ENCODE data around the gene CTXND1. TPM values are rescaled to one million over a fixed set of nuclear protein-coding genes. Genes with fewer than 3 reads are reported as not detected.

The CTXND1 gene
- total RNA-seq, 1 experiment from 2014 or later = 0.04 TPM

- ATAC-seq = peak; percentile 41; the same call in 1 of the 2 replicates
- Mint-ChIP-seq H3K4me3 (no peak overlapping the region), H3K9me3 (no peaks in the 10 kb centered on the region; the same call in 1 of the 2 replicates), H3K27me3 (ENCODE audit: low read depth) (no peaks in the 10 kb centered on the region), H3K36me3 (peaks cover 22% of the 10 kb centered on the region), H3K4me1 (no peaks in the 10 kb centered on the region), H3K27ac (no peak overlapping the region)
- no peak for DNase-seq (ENCODE audit: low spot score)
- TF ChIP-seq MLX (CRISPR knock-in tag; IDR thresholded peaks at IDR 0.05) (no peak), EMX1 (CRISPR knock-in tag; IDR thresholded peaks at IDR 0.05) (no peak), ATF3 (CRISPR knock-in tag; conservative IDR thresholded peaks at IDR 0.05) (no peak), ZNF138 (CRISPR knock-in tag; conservative IDR thresholded peaks at IDR 0.05) (no peak), FOXP4 (CRISPR knock-in tag; IDR thresholded peaks at IDR 0.05) (no peak), TEAD1 (CRISPR knock-in tag; IDR thresholded peaks at IDR 0.05) (no peak), ZNF281 (CRISPR knock-in tag; IDR thresholded peaks at IDR 0.05) (no peak), TCF7 (CRISPR knock-in tag; IDR thresholded peaks at IDR 0.05; ENCODE audit: low read depth) (no peak), PREB (CRISPR knock-in tag; IDR thresholded peaks at IDR 0.05; ENCODE audit: borderline replicate concordance) (no peak), STAT6 (CRISPR knock-in tag; conservative IDR thresholded peaks at IDR 0.05; ENCODE audit: low read depth) (no peak), SMAD3 (CRISPR knock-in tag; IDR thresholded peaks at IDR 0.05; ENCODE audit: borderline replicate concordance) (no peak), ZBTB21 (CRISPR knock-in tag; IDR thresholded peaks at IDR 0.05; ENCODE audit: borderline replicate concordance) (no peak), PRDM15 (CRISPR knock-in tag; IDR thresholded peaks at IDR 0.05) (no peak), ZSCAN18 (CRISPR knock-in tag; IDR thresholded peaks at IDR 0.05) (no peak), SP1 (CRISPR knock-in tag; conservative IDR thresholded peaks at IDR 0.05) (no peak)
- CTCF ChIA-PET = interaction anchor here (0.6 to 1.3 kb wide), 5 partner anchors 16 to 203 kb away, joined by 3 to 4 read pairs (median 4); no protein-coding TSS in a partner anchor
- POLR2A ChIA-PET = no interaction called here
Measured at GRCh38 chr15:80183886-80184285, 68.1 kb downstream of the CTXND1 start.

Data from WTC11 (cell line).